HUES48 (cell line): ENCODE data around the gene CRTC1.

Experiments used
- H3K27ac ChIP-seq: one replicate; pipeline ENCODE4 v1.7.0; 2013; ENCODE audit warnings: low read depth, low read length, inconsistent platforms
- H3K27me3 ChIP-seq: 2 replicates; pipeline ENCODE4 v1.6.1; 2013; ENCODE audit warnings: mild to moderate bottlenecking, low read length; ENCODE audit not compliant: control insufficient read depth, insufficient read depth
- H3K36me3 ChIP-seq: 2 replicates; pipeline ENCODE4 v1.6.1; 2013; ENCODE audit warnings: low read length; ENCODE audit not compliant: control insufficient read depth, insufficient read depth
- H3K4me1 ChIP-seq: 2 replicates; pipeline ENCODE4 v1.6.1; 2013; ENCODE audit warnings: mild to moderate bottlenecking, low read length; ENCODE audit not compliant: control insufficient read depth, insufficient read depth
- H3K4me3 ChIP-seq: 2 replicates; pipeline ENCODE4 v1.5.1; 2013; ENCODE audit warnings: mild to moderate bottlenecking, low read depth, low read length
- H3K9ac ChIP-seq: 2 replicates; pipeline ENCODE4 v1.6.1; 2013; ENCODE audit warnings: mild to moderate bottlenecking, low read depth, low read length, moderate library complexity
- H3K9me3 ChIP-seq: 2 replicates; pipeline ENCODE4 v1.6.1; 2013; ENCODE audit warnings: low read length; ENCODE audit not compliant: control insufficient read depth, insufficient read depth

The CRTC1 gene

DNA sequence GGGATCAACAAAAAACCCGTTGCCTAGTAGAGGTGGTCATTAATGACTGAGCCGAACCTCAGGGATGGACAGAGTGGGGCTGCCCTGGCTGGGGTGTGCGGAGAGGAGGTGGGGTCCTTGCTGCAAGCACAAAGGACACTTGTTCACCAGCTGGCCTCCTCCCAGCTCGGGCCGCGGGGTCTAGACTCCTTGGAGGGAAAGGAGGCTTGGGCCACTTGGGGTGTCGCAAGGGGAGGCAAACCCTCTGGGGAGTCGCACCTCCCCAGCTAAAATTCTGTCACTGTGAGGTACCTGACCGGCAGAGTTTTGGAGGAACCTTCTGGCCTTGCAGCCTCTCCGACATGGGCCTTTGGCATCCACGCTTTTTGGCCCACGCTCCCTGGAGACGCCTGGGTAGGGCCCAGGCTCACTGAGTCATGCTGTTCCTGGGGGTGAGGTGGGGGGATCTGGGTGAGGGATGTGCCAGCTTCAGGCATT lies 38.4 kb upstream of the CRTC1 start:
- H3K36me3 ChIP-seq: no peaks in the 10 kb centered on the region
- no peak overlapping the region for H3K27ac ChIP-seq
- H3K9ac ChIP-seq: no peak overlapping the region
- H3K4me3 ChIP-seq: no peak overlapping the region
- H3K4me1 ChIP-seq: peaks cover 6% of the 10 kb centered on the region; the same call in 1 of the 2 replicates
- H3K9me3 ChIP-seq: no peaks in the 10 kb centered on the region
- H3K27me3 ChIP-seq: no peaks in the 10 kb centered on the region

DNA sequence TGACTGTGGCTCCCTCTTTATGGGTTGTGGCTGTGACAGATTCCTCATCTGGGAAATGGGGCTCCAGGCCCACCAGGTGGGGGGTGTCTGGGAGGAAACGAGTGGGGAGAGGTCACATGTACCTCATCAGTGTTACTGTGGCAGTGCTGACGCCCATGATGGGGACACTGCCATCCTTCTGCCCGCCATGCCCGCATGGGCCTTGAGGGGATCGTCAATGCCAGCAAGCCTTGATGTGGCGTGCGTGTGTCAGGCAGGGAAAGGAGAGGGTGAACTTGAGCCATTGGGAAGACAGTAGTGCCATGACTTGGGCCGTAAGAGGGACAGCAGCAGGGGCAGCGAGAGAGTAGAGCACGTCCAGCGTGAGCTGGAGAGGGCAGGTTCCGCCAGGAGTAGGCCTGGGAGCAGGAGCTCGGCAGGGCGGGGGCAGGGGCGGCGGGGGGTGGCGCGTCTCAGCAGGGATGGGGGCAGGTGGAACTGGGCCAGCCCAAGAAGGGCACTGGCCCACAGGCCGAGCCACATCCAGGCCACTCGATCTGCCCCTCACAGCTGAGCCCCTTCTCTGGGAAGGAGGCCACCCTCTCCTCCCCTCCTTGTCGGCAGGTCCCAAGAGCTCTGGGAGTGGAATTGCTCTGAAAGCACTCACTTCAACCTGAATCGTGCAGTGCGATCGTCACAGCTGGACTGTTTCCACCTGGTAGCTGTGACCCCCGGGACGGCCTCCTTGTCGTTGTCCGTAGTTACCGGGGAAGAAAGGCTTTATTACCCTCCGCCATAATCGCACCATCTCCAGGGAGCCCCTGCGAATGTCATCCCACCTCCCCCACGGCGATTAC lies 36.7 kb upstream of the CRTC1 start:
- Histone ChIP-seq H3K4me3 (no peak overlapping the region), H3K9me3 (no peaks in the 10 kb centered on the region), H3K4me1 (peaks cover 6% of the 10 kb centered on the region; the same call in 1 of the 2 replicates), H3K27me3 (no peaks in the 10 kb centered on the region), H3K27ac (no peak overlapping the region), H3K9ac (no peak overlapping the region), H3K36me3 (no peaks in the 10 kb centered on the region)

DNA sequence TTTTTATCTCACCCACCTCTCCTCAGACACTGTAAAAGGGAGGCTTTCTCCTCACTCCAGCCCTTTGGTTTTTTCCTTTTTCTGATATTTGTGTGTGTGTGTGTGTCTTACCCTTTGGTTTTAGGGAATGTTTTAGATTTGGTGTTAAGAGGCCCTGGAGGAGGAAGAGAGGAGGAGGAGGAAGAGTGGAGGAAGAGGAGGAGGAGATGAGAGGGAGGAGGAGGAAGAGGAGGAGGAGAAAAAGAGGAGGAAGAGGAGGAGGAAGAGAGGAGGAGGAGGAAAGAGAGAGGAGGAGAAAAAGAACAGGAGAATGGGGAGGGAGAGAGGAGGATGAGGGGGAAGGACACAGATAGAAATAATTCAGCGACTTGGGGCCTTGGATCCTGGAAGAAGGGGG lies 36.1 kb upstream of the CRTC1 start:
- Histone ChIP-seq H3K9me3 (no peaks in the 10 kb centered on the region), H3K4me3 (no peak overlapping the region), H3K27me3 (no peaks in the 10 kb centered on the region), H3K36me3 (no peaks in the 10 kb centered on the region), H3K4me1 (peaks cover 6% of the 10 kb centered on the region; the same call in 1 of the 2 replicates), H3K9ac (no peak overlapping the region), H3K27ac (no peak overlapping the region)

DNA sequence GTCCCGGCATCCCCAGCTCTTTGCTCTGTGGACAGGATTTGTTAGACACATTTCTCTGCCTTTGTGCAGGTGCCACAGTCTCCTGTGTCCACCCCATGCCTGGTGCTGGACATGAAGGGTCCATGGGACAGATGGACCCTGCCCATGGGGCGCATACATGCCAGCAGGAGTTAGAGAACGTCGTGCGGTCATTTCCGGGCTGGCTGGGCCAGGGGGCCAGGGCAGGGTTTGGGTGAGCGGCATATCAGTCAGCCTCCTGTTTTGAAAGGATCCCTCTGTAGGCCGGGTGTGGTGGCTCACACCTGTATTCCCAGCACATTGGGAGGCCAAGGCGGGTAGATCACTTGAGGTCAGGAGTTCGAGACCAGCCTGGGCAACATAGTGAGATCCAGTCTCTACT lies 35.7 kb upstream of the CRTC1 start:
- Histone ChIP-seq H3K27me3 (no peaks in the 10 kb centered on the region), H3K9me3 (no peaks in the 10 kb centered on the region), H3K36me3 (no peaks in the 10 kb centered on the region), H3K9ac (no peak overlapping the region), H3K4me1 (peaks cover 6% of the 10 kb centered on the region; the same call in 1 of the 2 replicates), H3K4me3 (no peak overlapping the region), H3K27ac (no peak overlapping the region)

DNA sequence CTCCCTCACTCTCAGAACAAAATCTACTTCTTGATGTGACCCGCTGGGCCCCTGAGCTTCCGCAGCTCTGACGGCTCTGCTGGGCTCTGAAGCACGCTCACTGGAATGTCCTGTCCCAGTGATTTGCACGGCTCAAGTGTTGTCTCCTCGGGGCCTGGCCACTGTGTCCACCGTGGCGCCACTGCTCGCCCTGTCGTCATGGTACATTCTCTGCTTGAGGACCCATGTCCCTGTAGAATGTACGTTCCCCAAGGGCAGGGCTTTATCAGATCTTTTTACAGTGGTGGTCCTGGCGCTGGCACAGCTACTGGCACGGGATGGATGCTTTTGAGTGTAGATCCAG lies 34.5 kb upstream of the CRTC1 start:
- no peak overlapping the region for H3K4me3 ChIP-seq
- H3K9ac ChIP-seq: no peak overlapping the region
- no peak overlapping the region for H3K27ac ChIP-seq
- no peaks in the 10 kb centered on the region for H3K27me3 ChIP-seq
- H3K36me3 ChIP-seq: no peaks in the 10 kb centered on the region
- H3K4me1 ChIP-seq: peaks cover 6% of the 10 kb centered on the region; the same call in 1 of the 2 replicates
- H3K9me3 ChIP-seq: no peaks in the 10 kb centered on the region

DNA sequence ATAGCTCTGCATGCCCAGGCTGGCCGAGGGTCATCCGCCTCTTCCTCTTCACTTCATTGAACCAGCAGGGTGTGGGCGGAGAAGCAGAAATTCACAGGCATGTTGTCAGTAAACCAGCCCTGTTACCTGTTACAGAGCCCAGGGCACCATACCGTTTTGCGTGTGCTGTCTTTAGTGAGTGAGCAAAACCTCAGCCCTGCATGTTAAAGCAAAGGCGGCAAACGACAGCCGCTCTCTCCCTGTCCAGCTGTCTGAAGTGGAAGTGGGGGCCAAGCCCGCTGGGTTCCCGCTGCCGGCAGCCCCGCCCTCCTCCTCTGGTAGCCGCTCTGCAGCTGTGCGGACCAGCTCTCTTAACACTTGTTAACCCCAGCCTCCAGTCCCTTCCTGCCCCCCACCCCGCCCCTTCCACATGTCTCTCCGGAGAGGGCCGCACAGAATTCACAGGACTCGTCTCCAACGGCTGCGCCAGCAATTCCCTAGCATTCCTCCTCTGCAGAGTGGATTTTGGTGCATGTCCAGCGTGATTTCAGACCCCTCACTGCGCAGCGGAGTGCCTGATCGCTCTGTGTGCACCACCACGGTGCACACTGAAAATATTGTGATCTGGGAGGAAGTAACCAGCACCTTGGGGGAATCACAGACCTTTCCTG lies 34.0 kb upstream of the CRTC1 start:
- no peaks in the 10 kb centered on the region for H3K36me3 ChIP-seq
- H3K9ac ChIP-seq: no peak overlapping the region
- peaks cover 6% of the 10 kb centered on the region; the same call in 1 of the 2 replicates for H3K4me1 ChIP-seq
- H3K9me3 ChIP-seq: no peaks in the 10 kb centered on the region
- no peaks in the 10 kb centered on the region for H3K27me3 ChIP-seq
- peak overlapping the region; percentile 40 for H3K27ac ChIP-seq
- no peak overlapping the region for H3K4me3 ChIP-seq

DNA sequence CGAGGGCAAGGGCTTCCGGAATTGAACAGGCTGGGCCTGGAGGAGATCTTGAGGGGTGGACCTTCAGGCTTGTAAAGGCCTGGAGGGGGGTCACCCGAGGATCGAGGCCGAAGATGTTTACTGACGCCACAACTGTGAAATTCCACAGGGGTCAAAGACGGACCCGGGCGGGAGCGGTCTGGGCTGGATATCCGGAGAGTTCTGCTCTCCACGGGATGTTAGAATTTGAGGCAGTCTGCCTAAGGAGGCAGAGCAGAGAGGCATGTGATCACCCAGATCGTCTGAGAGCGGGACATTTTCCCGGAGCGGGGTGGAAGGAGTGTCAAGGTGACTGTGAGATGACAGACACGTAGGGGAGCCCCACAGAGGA lies 33.5 kb upstream of the CRTC1 start:
- no peaks in the 10 kb centered on the region for H3K36me3 ChIP-seq
- H3K9me3 ChIP-seq: no peaks in the 10 kb centered on the region
- no peaks in the 10 kb centered on the region for H3K27me3 ChIP-seq
- peaks cover 4% of the 10 kb centered on the region; the same call in 1 of the 2 replicates for H3K4me1 ChIP-seq
- no peak overlapping the region for H3K9ac ChIP-seq
- H3K4me3 ChIP-seq: no peak overlapping the region
- peak overlapping the region; percentile 40 for H3K27ac ChIP-seq

DNA sequence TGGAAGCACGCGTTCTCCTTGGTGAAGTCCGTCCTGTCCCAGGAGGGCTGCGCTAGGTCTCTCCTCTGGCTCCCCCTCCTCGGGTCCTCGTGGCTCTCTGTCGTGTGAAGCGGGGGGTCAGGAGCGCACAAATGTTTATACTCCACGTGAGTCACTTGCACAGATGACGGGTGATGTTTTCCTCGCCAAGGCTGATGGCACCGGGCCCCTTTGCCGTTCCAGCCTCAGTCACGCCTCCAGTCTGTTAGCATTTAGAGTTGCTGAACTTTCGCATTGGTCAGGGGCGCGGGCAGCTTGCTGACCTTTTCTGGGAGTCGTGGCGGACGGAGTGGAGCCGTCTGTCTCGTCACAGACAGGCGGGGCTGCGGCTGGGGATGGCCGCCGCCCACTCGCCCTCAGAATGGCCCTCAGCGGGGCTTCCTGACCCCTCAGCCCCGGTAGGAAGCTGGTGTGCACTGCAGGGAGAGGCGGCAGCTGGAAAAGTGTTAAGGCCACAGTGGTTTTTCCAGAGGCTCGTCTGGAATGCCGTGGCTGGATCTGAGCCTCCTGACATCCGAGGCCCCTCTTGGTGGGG lies 32.9 kb upstream of the CRTC1 start:
- no peaks in the 10 kb centered on the region for H3K27me3 ChIP-seq
- H3K9ac ChIP-seq: no peak overlapping the region
- no peaks in the 10 kb centered on the region for H3K9me3 ChIP-seq
- H3K27ac ChIP-seq: no peak overlapping the region
- H3K36me3 ChIP-seq: no peaks in the 10 kb centered on the region
- no peak overlapping the region for H3K4me3 ChIP-seq
- H3K4me1 ChIP-seq: no peaks in the 10 kb centered on the region

DNA sequence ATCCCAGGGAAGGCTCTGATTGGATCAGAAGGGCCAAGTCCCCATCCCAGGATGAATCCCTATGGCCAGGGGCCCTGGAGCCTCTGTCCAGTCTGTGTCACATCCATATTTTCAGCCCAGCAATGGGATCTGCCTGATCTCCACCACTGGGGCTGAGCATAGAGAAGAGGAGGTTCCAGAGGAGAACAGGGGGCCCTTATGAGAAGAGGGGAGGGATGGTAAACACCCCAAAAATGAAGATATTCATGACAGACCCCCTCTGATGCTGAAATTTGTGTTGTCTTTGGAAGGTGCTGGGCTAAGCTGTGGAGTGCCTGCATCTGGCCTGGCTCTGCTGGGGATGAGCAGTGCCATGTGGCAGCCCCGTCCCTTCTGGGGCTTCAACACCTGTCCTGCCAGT lies 32.2 kb upstream of the CRTC1 start:
- Histone ChIP-seq H3K36me3 (no peaks in the 10 kb centered on the region), H3K9me3 (no peaks in the 10 kb centered on the region), H3K27ac (no peak overlapping the region), H3K27me3 (no peaks in the 10 kb centered on the region), H3K9ac (no peak overlapping the region), H3K4me3 (no peak overlapping the region), H3K4me1 (no peaks in the 10 kb centered on the region)

DNA sequence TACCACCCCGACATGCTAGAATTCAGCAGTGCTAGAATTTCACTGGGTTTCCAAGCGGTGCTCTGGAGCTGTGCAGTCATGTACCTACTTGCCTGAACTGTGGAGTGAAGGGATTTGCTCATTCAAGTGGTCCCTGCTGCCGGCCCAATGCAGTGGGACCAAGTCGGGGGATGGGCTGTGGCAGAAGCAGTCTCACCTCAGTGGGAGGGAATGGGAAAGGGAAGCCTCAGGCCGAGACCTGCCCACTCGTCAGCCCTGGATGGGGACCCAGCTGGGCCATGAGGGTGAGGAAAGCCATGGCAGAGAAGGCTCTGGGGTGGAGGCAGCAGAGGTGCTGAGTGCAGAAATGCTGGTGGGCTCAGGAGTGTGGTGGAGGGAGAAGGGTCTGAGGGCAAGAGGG lies 31.7 kb upstream of the CRTC1 start:
- Histone ChIP-seq H3K9ac (no peak overlapping the region), H3K27ac (no peak overlapping the region), H3K4me3 (no peak overlapping the region), H3K27me3 (no peaks in the 10 kb centered on the region), H3K36me3 (no peaks in the 10 kb centered on the region), H3K9me3 (no peaks in the 10 kb centered on the region), H3K4me1 (no peaks in the 10 kb centered on the region)

DNA sequence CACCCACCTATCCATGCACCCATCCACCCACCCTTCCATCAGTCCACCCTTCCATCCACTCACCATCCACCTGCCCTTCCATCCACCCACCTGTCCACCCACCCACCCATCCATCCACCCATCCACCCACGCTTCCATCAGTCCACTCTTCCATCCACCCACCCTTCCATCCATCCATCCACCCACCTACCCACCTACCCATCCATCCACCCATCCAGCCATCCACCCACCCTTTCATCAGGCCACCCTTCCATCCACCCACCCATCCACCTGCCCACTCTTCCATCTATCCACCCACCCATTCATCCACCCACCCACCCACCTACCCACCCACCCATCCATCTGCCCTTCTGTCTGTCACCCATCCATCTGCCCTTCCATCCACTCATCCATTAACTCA lies 29.6 kb upstream of the CRTC1 start:
- Histone ChIP-seq H3K27ac (no peak overlapping the region), H3K4me1 (no peaks in the 10 kb centered on the region), H3K4me3 (no peak overlapping the region), H3K9me3 (no peaks in the 10 kb centered on the region), H3K36me3 (no peaks in the 10 kb centered on the region), H3K27me3 (no peaks in the 10 kb centered on the region), H3K9ac (no peak overlapping the region)
